Measurements from ENCODE around the gene CD300LB.
"Not testable (repeated sequence)": the region's sequence is repeated elsewhere in the genome, so short reads cannot be mapped to it uniquely, and the experiment has no call there.

CD300LB gene

GRCh38 chr17:74561586-74561985 is 30.3 kb upstream of the CD300LB start:
- no peak for DNase-seq (ENCODE audit: low read depth in 2 of 2)
- no peak overlapping the region for H3K4me3 ChIP-seq (replicated peaks in 1 of 2; ENCODE audit: low read depth in 2 of 2, low read length in 2 of 2)
- TF ChIP-seq, protein P1, sequence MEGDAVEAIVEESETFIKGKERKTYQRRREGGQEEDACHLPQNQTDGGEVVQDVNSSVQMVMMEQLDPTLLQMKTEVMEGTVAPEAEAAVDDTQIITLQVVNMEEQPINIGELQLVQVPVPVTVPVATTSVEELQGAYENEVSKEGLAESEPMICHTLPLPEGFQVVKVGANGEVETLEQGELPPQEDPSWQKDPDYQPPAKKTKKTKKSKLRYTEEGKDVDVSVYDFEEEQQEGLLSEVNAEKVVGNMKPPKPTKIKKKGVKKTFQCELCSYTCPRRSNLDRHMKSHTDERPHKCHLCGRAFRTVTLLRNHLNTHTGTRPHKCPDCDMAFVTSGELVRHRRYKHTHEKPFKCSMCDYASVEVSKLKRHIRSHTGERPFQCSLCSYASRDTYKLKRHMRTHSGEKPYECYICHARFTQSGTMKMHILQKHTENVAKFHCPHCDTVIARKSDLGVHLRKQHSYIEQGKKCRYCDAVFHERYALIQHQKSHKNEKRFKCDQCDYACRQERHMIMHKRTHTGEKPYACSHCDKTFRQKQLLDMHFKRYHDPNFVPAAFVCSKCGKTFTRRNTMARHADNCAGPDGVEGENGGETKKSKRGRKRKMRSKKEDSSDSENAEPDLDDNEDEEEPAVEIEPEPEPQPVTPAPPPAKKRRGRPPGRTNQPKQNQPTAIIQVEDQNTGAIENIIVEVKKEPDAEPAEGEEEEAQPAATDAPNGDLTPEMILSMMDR (IDR thresholded peaks at IDR 0.05; ENCODE audit: low read depth, low read length): no peak

GRCh38 chr17:74558882-74559519 is 27.7 kb upstream of the CD300LB start:
- no peak overlapping the region for H3K4me3 ChIP-seq (replicated peaks in 1 of 2; ENCODE audit: low read depth in 2 of 2, low read length in 2 of 2)
- TF ChIP-seq, protein P1 (IDR thresholded peaks at IDR 0.05; ENCODE audit: low read depth, low read length): no peak
- DNase-seq (ENCODE audit: low read depth in 2 of 2): no peak

- not testable (repeated sequence) for H3K4me3 ChIP-seq (replicated peaks in 1 of 2; ENCODE audit: low read depth in 2 of 2, low read length in 2 of 2); DNase-seq (ENCODE audit: low read depth in 2 of 2)
Measured at GRCh38 chr17:74558402-74558801, 27.1 kb upstream of the CD300LB start.

- DNase-seq (ENCODE audit: low read depth in 2 of 2): no peak
- TF ChIP-seq, protein P1 (IDR thresholded peaks at IDR 0.05; ENCODE audit: low read depth, low read length): no peak
- H3K4me3 ChIP-seq (replicated peaks in 1 of 2; ENCODE audit: low read depth in 2 of 2, low read length in 2 of 2): no peak overlapping the region
Measured at GRCh38 chr17:74555427-74555940, 24.2 kb upstream of the CD300LB start.

DNA sequence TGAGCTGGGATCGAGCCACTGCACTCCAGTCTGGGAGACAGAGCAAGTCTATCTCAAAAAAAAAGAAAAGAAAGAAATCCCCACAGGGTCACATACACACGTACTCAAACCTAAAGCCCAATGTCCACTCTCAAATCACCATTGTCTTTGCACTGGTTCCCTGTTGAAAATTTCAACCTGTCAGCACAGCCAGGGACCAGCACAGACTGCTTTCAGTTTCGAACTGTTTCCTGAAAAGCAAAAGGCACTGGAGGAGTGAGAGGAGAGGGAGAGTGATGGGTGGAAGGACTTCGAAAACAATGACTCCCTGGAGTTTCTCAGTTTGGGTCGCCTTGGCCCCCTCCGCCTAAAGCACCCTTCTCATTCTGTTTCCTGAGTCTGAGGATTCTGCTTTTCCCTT is 23.6 kb upstream of the CD300LB start:
- no peak overlapping the region for H3K4me3 ChIP-seq (replicated peaks in 1 of 2; ENCODE audit: low read depth in 2 of 2, low read length in 2 of 2)
- TF ChIP-seq, protein P1 (IDR thresholded peaks at IDR 0.05; ENCODE audit: low read depth, low read length): no peak
- no peak for DNase-seq (ENCODE audit: low read depth in 2 of 2)

- no peak for DNase-seq (ENCODE audit: low read depth in 2 of 2)
- TF ChIP-seq, protein P1 (IDR thresholded peaks at IDR 0.05; ENCODE audit: low read depth, low read length): no peak
Measured at GRCh38 chr17:74552037-74552436, 20.8 kb upstream of the CD300LB start.

DNA sequence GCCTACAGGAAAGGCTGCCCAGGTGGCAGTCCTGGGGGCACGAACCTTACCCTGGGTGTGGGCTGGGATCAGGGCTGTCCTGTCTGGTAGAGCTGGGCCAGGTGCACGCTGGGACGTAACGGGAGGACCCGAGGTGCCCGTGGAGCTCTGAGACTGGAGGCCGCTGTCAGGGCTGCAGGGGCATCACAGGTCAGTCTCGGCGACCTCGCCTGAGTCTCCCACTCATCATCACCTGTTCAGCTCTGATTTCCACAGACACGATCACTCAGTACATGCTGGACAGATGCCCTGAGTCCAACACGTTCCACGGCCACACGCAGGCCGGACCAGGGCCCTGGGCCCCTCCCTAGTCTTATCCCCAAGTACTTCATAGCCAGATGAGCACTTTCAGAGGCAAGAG is 19.3 kb upstream of the CD300LB start:
- TF ChIP-seq, protein P1 (IDR thresholded peaks at IDR 0.05; ENCODE audit: low read depth, low read length): no peak

More at GRCh38 chr17:74552037-74552436, 20.8 kb upstream of the CD300LB start:
- no peak overlapping the region for H3K4me3 ChIP-seq (replicated peaks in 1 of 2; ENCODE audit: low read depth in 2 of 2, low read length in 2 of 2)

More for the DNA sequence above, 19.3 kb upstream of the CD300LB start:
- DNase-seq (ENCODE audit: low read depth in 2 of 2): no peak
- no peak overlapping the region for H3K4me3 ChIP-seq (replicated peaks in 1 of 2; ENCODE audit: low read depth in 2 of 2, low read length in 2 of 2)
